ENCODE data around the gene TUNAR. TPM values are rescaled to one million over a fixed set of nuclear protein-coding genes. Genes with fewer than 3 reads are reported as not detected.

TUNAR gene
- total RNA-seq, 1 experiment from 2014 or later, result 0.10 TPM

GRCh38 chr14:95902273-95902826 lies 25.7 kb downstream of the TUNAR start:
- CTCF ChIA-PET, result no interaction called here
- Histone ChIP-seq H3K27me3 (ENCODE audit: control insufficient read depth, insufficient read depth, low read length) (no peaks in the 10 kb centered on the region; the same call in 1 of the 2 replicates), H3K4me1 (ENCODE audit: control insufficient read depth, insufficient read depth, low read length) (no peaks in the 10 kb centered on the region), H3K36me3 (ENCODE audit: control insufficient read depth, insufficient read depth, low read length) (no peaks in the 10 kb centered on the region), H3K9me3 (ENCODE audit: control insufficient read depth, insufficient read depth, low read depth, low read length) (no peaks in the 10 kb centered on the region), H3K27ac (ENCODE audit: low read length) (no peak overlapping the region), H3K4me3 (ENCODE audit: low read depth in 2 of 2, low read length in 2 of 2) (no peak overlapping the region)
- intact Hi-C loops (cut with micrococcal nuclease; ENCODE audit: unreplicated experiment) (no loop called here), in situ Hi-C loops (cut with HindIII; ENCODE audit: low pct_unique_long_range_greater_than_20kb, low sequenced_read_pairs) (no loop called here)
- ATAC-seq (no peak), DNase-seq (ENCODE audit: low read depth, low spot score) (no peak)
- no TSS peak for BruUV-seq (replicated peaks)
- no peak for TF ChIP-seq REST (IDR thresholded peaks at IDR 0.05; ENCODE audit: insufficient read depth in 1 of 2, low read depth in 2 of 2, low read length in 1 of 2)
- TF ChIP-seq TCF7L2 (IDR thresholded peaks at IDR 0.05; ENCODE audit: low read depth, low read length), result no peak
- no peak for TF ChIP-seq SIN3A (IDR thresholded peaks at IDR 0.05; ENCODE audit: borderline replicate concordance, insufficient read depth, low read depth, low read length)
- TF ChIP-seq, protein P1, sequence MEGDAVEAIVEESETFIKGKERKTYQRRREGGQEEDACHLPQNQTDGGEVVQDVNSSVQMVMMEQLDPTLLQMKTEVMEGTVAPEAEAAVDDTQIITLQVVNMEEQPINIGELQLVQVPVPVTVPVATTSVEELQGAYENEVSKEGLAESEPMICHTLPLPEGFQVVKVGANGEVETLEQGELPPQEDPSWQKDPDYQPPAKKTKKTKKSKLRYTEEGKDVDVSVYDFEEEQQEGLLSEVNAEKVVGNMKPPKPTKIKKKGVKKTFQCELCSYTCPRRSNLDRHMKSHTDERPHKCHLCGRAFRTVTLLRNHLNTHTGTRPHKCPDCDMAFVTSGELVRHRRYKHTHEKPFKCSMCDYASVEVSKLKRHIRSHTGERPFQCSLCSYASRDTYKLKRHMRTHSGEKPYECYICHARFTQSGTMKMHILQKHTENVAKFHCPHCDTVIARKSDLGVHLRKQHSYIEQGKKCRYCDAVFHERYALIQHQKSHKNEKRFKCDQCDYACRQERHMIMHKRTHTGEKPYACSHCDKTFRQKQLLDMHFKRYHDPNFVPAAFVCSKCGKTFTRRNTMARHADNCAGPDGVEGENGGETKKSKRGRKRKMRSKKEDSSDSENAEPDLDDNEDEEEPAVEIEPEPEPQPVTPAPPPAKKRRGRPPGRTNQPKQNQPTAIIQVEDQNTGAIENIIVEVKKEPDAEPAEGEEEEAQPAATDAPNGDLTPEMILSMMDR (IDR thresholded peaks at IDR 0.05), result no peak
- no peak for TF ChIP-seq POLR2AphosphoS5 (IDR thresholded peaks at IDR 0.05; ENCODE audit: low read depth, low read length)
- POLR2A ChIA-PET, result no interaction called here

- CTCF ChIA-PET, result no interaction called here
- in situ Hi-C loops (cut with HindIII; ENCODE audit: low pct_unique_long_range_greater_than_20kb, low sequenced_read_pairs), result no loop called here
- H3K36me3 ChIP-seq (ENCODE audit: control insufficient read depth, insufficient read depth, low read length), result no peaks in the 10 kb centered on the region
- ATAC-seq, result no peak
- no peak overlapping the region for H3K27ac ChIP-seq (ENCODE audit: low read length)
- POLR2A ChIA-PET, result no interaction called here
- H3K4me3 ChIP-seq (ENCODE audit: low read depth in 2 of 2, low read length in 2 of 2), result no peak overlapping the region
- intact Hi-C loops (cut with micrococcal nuclease; ENCODE audit: unreplicated experiment), result no loop called here
- no peaks in the 10 kb centered on the region; the same call in 1 of the 2 replicates for H3K27me3 ChIP-seq (ENCODE audit: control insufficient read depth, insufficient read depth, low read length)
- no peaks in the 10 kb centered on the region for H3K9me3 ChIP-seq (ENCODE audit: control insufficient read depth, insufficient read depth, low read depth, low read length)
- no peaks in the 10 kb centered on the region for H3K4me1 ChIP-seq (ENCODE audit: control insufficient read depth, insufficient read depth, low read length)
- DNase-seq (ENCODE audit: low read depth, low spot score), result no peak
- TF ChIP-seq, protein P1 (IDR thresholded peaks at IDR 0.05), result no peak
- no TSS peak for BruUV-seq (replicated peaks)
Observed at GRCh38 chr14:95903165-95903564, 26.5 kb downstream of the TUNAR start.
